ENCODE data around the gene SLC39A11. TPM values are rescaled to one million over a fixed set of nuclear protein-coding genes. Genes with fewer than 3 reads are reported as not detected.

The SLC39A11 gene
- total RNA-seq, 6 donors from 2014 or later = 16.3 to 57.6 (median 29.5) TPM

GRCh38 chr17:72599891-72600290 lies 492.6 kb downstream of the SLC39A11 start:
- H3K4me1 ChIP-seq = no peaks in the 10 kb centered on the region
- H3K27ac ChIP-seq = no peak overlapping the region
- 64 to 70% methylated on average over 4 of the region's 4 CpGs for WGBS, 2 donors
- DNase-seq (no peak), ATAC-seq (ENCODE audit: low FRiP score in 2 of 2) (no peak)
- H3K9me3 ChIP-seq = no peaks in the 10 kb centered on the region
- H3K4me3 ChIP-seq = no peak overlapping the region
- no peaks in the 10 kb centered on the region for H3K36me3 ChIP-seq
- no peak for TF ChIP-seq POLR2AphosphoS5 (IDR thresholded peaks at IDR 0.05)
- no peak for TF ChIP-seq CTCF (IDR thresholded peaks at IDR 0.05)
- TF ChIP-seq POLR2A (IDR thresholded peaks at IDR 0.05) = no peak
- TF ChIP-seq EP300 (IDR thresholded peaks at IDR 0.05) = no peak
- H3K27me3 ChIP-seq = no peaks in the 10 kb centered on the region

DNA sequence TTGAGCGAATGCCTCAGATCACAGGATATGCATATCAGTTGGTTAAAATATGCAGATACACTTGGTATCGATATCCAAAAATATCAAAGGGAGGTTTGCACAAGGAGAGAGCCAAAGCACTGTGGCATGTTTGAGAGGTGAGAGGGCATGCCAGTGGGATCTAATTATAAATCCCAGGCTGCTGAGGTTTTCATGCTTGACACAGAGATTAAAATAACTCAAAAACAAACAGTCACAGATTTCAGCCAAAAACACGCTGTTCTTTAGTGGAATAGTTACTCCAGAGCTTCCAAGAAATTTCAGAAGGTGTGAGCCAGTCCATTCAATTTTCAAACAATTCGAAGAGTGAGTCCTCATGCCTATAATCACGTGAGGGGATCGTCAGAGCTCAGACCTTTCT lies 493.8 kb downstream of the SLC39A11 start:
- DNase-seq (no peak), ATAC-seq (ENCODE audit: low FRiP score in 2 of 2) (no peak)
- no peaks in the 10 kb centered on the region for H3K9me3 ChIP-seq
- H3K4me3 ChIP-seq = no peak overlapping the region
- no peak overlapping the region for H3K27ac ChIP-seq
- no peaks in the 10 kb centered on the region for H3K4me1 ChIP-seq
- TF ChIP-seq POLR2AphosphoS5 (IDR thresholded peaks at IDR 0.05) = no peak
- 61% methylated on average over 6 of the region's 6 CpGs for WGBS, 2 donors
- no peaks in the 10 kb centered on the region for H3K36me3 ChIP-seq
- H3K27me3 ChIP-seq = no peaks in the 10 kb centered on the region

- no peaks in the 10 kb centered on the region for H3K9me3 ChIP-seq
- ATAC-seq (ENCODE audit: low FRiP score in 2 of 2) (no peak), DNase-seq (no peak)
- H3K27ac ChIP-seq = no peak overlapping the region
- H3K36me3 ChIP-seq = no peaks in the 10 kb centered on the region
- H3K27me3 ChIP-seq = peaks cover 0 to 4% (median 0%) of the 10 kb centered on the region in 4 donors
- no peak overlapping the region for H3K4me3 ChIP-seq
- peaks cover 0 to 5% (median 2%) of the 10 kb centered on the region in 4 donors for H3K4me1 ChIP-seq
- WGBS, 2 donors = 68 to 81% methylated on average over 9 of the region's 9 CpGs
- TF ChIP-seq POLR2A (IDR thresholded peaks at IDR 0.05) = no peak
- TF ChIP-seq EP300 (IDR thresholded peaks at IDR 0.05) = no peak
- no peak for TF ChIP-seq POLR2AphosphoS5 (IDR thresholded peaks at IDR 0.05)
- no peak for TF ChIP-seq CTCF (IDR thresholded peaks at IDR 0.05)
Measured at GRCh38 chr17:72597354-72598087, 495.0 kb downstream of the SLC39A11 start.

Small RNAs within 50 kb of the gene (small RNA-seq; reads per million reads assigned to genes)
- 0 reads per million in 4 donors for gene RF00422

Other genes starting within 250 kb of the SLC39A11 start
- 1 to 10 TPM in 1 of 6 donors, under 1 TPM in 4, not detected in 1; 0.10 to 1.0 (median 0.14) TPM for gene SSTR2, start 72.3 kb upstream of the SLC39A11 start, total RNA-seq
- gene COG1, start 100.4 kb upstream of the SLC39A11 start, total RNA-seq = 10 to 100 TPM; 27.7 to 75.4 (median 32.5) TPM
- gene CPSF4L, start 169.2 kb upstream of the SLC39A11 start, total RNA-seq = under 1 TPM in 1 of 6 donors, not detected in 5; 0.46 TPM
- gene CDC42EP4, start 219.3 kb upstream of the SLC39A11 start, total RNA-seq = 10 to 100 TPM; 28.3 to 65.7 (median 52.9) TPM

Data from upper lobe of left lung (tissue), 6 donors.